Epithelial cell of proximal tubule (primary cell): ENCODE measurements around the gene AMZ1. TPM values are rescaled to one million over a fixed set of nuclear protein-coding genes. Genes with fewer than 3 reads are reported as not detected.
"Not testable (repeated sequence)": the region's sequence is repeated elsewhere in the genome, so short reads cannot be mapped to it uniquely, and the experiment has no call there.

Experiments used
- DNase-seq: peaks from one replicate; pipeline ENCODE4 v3.0.0-alpha.2; 2011; ENCODE audit warnings: low read depth
- H3K4me3 ChIP-seq: 2 replicates; pipeline ENCODE4 v1.5.1; 2011; ENCODE audit warnings: low read depth, mild to moderate bottlenecking, low read length
- CTCF ChIP-seq: conservative IDR thresholded peaks from 2 replicates; pipeline ENCODE4 v1.5.1; 2012; ENCODE audit warnings: low read depth, mild to moderate bottlenecking, low read length
- total RNA-seq: library from RNA; depleted of rRNA; stranded (reverse); fragments of >200 nt; gene quantifications from 2 replicates; pipeline ENCODE4 v1.2.3, GENCODE V29; 2015

Gene AMZ1
- total RNA-seq, 1 donor from 2014 or later, result 0.29 TPM

DNA sequence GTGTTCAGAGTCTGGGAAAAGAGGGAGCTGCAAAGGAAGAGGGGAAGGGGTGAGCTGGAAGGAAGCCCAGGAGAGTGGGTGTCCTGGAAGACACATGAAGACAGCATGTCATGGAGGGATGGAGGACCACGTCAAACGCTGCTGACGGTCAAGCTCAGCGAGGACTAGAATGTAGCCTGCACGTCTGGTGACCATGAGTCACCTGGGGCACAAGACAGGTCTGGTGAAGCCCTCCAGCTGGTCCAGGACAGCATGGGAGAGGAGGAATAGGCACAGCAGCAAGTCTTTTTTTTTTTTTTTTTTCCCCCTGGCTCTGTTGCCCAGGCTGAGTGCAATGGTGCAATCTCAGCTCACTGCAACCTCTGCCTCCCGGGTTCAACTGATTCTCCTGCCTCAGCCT is 19.6 kb upstream of the AMZ1 start:
- no peak for TF ChIP-seq CTCF
- no peak for DNase-seq
- H3K4me3 ChIP-seq, result no peak overlapping the region

DNA sequence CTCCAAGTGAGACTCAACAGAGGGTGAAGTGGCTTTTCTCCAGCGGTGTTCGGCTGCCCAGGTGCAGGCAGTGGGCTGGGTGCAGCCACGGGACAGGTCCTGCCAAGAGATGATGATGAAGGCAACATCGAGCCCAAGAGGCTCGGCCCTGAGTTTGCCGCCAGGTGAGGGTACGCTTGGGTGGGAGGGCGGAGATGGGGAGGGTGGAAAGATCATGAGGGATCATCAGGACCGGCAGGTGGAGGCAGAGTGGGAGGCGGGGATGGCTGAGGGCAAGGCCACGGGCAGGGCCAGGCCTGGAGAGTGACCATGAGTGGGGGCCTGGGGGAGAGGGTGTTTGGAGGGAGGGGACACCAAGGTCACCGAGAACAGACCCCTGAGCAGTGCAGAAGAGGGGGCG is 17.8 kb upstream of the AMZ1 start:
- TF ChIP-seq CTCF, result no peak
- H3K4me3 ChIP-seq, result no peak overlapping the region
- no peak for DNase-seq

- TF ChIP-seq CTCF, result peak; percentile 83
- DNase-seq, result no peak
- no peak overlapping the region for H3K4me3 ChIP-seq
These were observed 17.1 kb upstream of the AMZ1 start for GRCh38 chr7:2670720-2671391.

- not testable (repeated sequence) for DNase-seq, H3K4me3 ChIP-seq
These were observed 14.8 kb upstream of the AMZ1 start for GRCh38 chr7:2673214-2673613.

DNA sequence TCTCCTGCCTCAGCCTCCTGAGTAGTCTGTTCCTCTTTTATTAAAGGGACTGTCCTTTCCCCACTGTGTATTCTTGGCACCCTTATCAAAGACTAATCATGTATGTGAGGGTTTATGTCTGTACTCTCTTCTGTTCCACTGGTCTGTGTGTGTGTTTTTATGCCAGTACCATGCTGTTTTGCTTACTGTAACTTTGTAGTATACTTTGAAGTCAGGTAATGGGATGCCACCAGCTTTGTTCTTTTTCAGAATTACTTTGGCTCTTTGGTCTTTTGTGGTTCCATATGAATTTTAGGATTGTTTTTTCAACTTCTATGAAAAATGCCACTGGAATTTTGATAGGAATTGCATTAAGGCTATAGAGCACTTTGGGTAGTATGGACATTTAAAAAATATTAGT is 14.1 kb upstream of the AMZ1 start:
- no peak for TF ChIP-seq CTCF
- no peak overlapping the region for H3K4me3 ChIP-seq
- no peak for DNase-seq

- H3K4me3 ChIP-seq, result no peak overlapping the region
- TF ChIP-seq CTCF, result no peak
These were observed 12.7 kb upstream of the AMZ1 start for GRCh38 chr7:2675256-2675764.

GRCh38 chr7:2676576-2676975 is 11.4 kb upstream of the AMZ1 start:
- H3K4me3 ChIP-seq, DNase-seq: not testable (repeated sequence)

More at GRCh38 chr7:2675256-2675764, 12.7 kb upstream of the AMZ1 start:
- DNase-seq, result no peak

DNA sequence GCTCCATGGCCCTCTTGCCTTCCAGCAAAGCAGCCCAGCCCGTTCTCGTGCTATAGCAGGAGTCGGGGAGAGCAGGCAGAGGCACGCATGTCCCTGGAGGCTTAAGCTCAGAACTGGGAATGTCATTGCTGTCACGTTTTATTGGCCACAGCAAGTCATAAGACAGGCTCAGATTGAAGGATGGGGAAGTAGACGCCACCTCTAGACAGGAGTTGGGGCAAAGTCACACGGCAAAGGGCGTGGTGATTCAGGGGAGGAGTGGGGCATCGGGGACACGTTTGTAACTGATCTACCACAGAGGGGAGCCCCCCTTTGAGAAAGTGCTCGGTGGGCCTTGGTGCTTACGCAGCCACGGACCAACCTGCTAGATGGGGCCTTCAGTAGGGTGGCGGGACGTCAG is 9.5 kb upstream of the AMZ1 start:
- DNase-seq, H3K4me3 ChIP-seq: not testable (repeated sequence)

GRCh38 chr7:2679135-2680127 is 8.6 kb upstream of the AMZ1 start:
- H3K4me3 ChIP-seq, result peak overlapping the region; percentile 6
- DNase-seq, result not testable (repeated sequence)
